Heart left ventricle (tissue), 16 donors: ENCODE results near the gene ZNF536. TPM values are rescaled to one million over a fixed set of nuclear protein-coding genes. Genes with fewer than 3 reads are reported as not detected.

Experiments
- ATAC-seq, 4 donors: fragments of 200-7000 bp; cut with Tn5 transposase; one replicate each; pipeline ENCODE4 v1.9.1; 2020 to 2022; ENCODE audit warnings: moderate library complexity in 4 of 4, mild to moderate bottlenecking in 3 of 4, moderate number of reproducible peaks in 1 of 4
- DNase-seq, 5 donors: peaks; one replicate each; pipeline ENCODE4 v3.0.0-alpha.2; 2020
- H3K27ac ChIP-seq, 12 donors: fragments of 200-600 bp; sonication (generic) in 4 of 12; one replicate each; pipeline versions ENCODE4 v1.5.0 to v1.8.0; 2016 to 2022; ENCODE audit warnings: mild to moderate bottlenecking in 2 of 12
- H3K27me3 ChIP-seq, 9 donors: fragments of 200-600 bp; sonication (generic) in 2 of 9; one replicate each; pipeline versions ENCODE4 v1.5.1 to v1.8.0; 2016 to 2022; ENCODE audit warnings: mild to moderate bottlenecking in 3 of 9
- H3K36me3 ChIP-seq, 9 donors: fragments of 200-600 bp; sonication (generic) in 2 of 9; one replicate each; pipeline versions ENCODE4 v1.5.0 to v1.8.0; 2018 to 2022; ENCODE audit warnings: mild to moderate bottlenecking in 2 of 9
- H3K4me1 ChIP-seq, 12 donors: fragments of 200-600 bp; sonication (generic) in 4 of 12; one replicate each; pipeline versions ENCODE4 v1.5.0 to v1.8.0; 2016 to 2022; ENCODE audit warnings: mild to moderate bottlenecking in 3 of 12
- H3K4me3 ChIP-seq, 12 donors: fragments of 200-600 bp; sonication (generic) in 4 of 12; one replicate each; pipeline versions ENCODE4 v1.5.0 to v1.8.0; 2017 to 2022; ENCODE audit warnings: mild to moderate bottlenecking in 9 of 12, moderate library complexity in 4 of 12
- H3K9me3 ChIP-seq, 12 donors: fragments of 200-600 bp; sonication (generic) in 4 of 12; one replicate each; pipeline versions ENCODE4 v1.5.0 to v1.8.0; 2016 to 2022; ENCODE audit warnings: mild to moderate bottlenecking in 1 of 12
- POLR2A ChIP-seq, 2 donors: fragments of 450-650 bp; IDR thresholded peaks; one replicate each; pipeline ENCODE4 v1.6.1; 2017; ENCODE audit warnings: antibody characterized with exemption in 2 of 2, mild to moderate bottlenecking in 2 of 2, moderate library complexity in 2 of 2
- WGBS, 4 donors: extraction: QIAGEN DNeasy Blood & Tissue Kit in 2 of 4; methylation state at CpG; one replicate each; pipeline versions ENCODE4 v1.1.5 to v1.1.7; 2013 to 2018; 5-methylcytosine and 5-hydroxymethylcytosine counted together
- intact Hi-C, 10 donors: fragments of 100-400 bp; cut with DNase I; formaldehyde crosslinking; loops; one replicate each; pipeline versions ENCODE4 v1.11.1 to v1.14.2; 2022
- polyA plus RNA-seq, 2 donors: library from polyadenylated mRNA; stranded (reverse); fragments of 200-250 nt; gene quantifications; one replicate each; pipeline ENCODE4 v1.2.3, GENCODE V29; 2013
- total RNA-seq, 9 donors: library from RNA; depleted of rRNA in 2 of 9; stranded (reverse); fragments of >200 nt in 2 of 9; fragmentation: NEBNext Ultra II Directional in 3 of 9; extraction: Animal tissue kit (Norgen Biotek cat#: 25700) in 3 of 9; gene quantifications; one replicate each; pipeline versions ENCODE4 v1.1.0 to v1.2.4, GENCODE V29; 2016 to 2023
- TF ChIP-seq, protein P1 (sequence below), 12 donors: fragments of 200-600 bp; sonication (generic) in 4 of 12; IDR thresholded peaks; one replicate each; pipeline versions ENCODE4 v1.5.0 to v1.8.0; 2018 to 2022; ENCODE audit warnings: antibody characterized with exemption in 12 of 12, mild to moderate bottlenecking in 5 of 12
- donor health status: ischemic (EF 13 %, LVEDD 7.1; RV severe dilation, severe dysfunction).
- donor health status: healthy with polysubstance abuse.
- donor health status: DM: no; HTN: yes; CAD: no.
- donor health status: DM: no; HTN: no; CAD: no.
- donor health status: ischemic (EF 25% LVEDD 6.9; RV normal size, moderate dysfunction).
- donor health status: ischemic (EF 25% LVEDD 5.7; RV mildly dilated, moderate dysfunction).
- donor health status: healthy.
- donor health status: DM: yes; HTN: yes; CAD: no.
- donor health status: ischemic (EF 35%, LVEDD 5.7; RV mildly dilated, moderate dysfunction).
- donor health status: nonischemic (EF 11% LVEDD 7.7; RV severe dilation, severe dysfunction).
- donor health status: DM: yes; HTN: yes; CAD: no.
- donor health status: PGD.
- donor health status: ischemic (EF 29% LVEDD 5.4; RV normal size, mild dysfunction).
- donor health status: nonischemic (EF 23%, LVEDD 6.1; RV moderate dilation, normal function).

Gene ZNF536
- total and polyA plus RNA-seq, 11 donors = 0.17 to 10.1 (median 2.0) TPM

- DNase-seq = no peak
Measured at GRCh38 chr19:30363073-30363472, 9.1 kb upstream of the ZNF536 start.

GRCh38 chr19:30364866-30365800, 7.1 kb upstream of the ZNF536 start:
- ATAC-seq (no peak), DNase-seq (no peak)
- H3K9me3 ChIP-seq = no peaks in the 10 kb centered on the region
- no peaks in the 10 kb centered on the region for H3K4me1 ChIP-seq
- H3K27me3 ChIP-seq = peaks cover 0 to 11% (median 4%) of the 10 kb centered on the region in 9 donors
- no peaks in the 10 kb centered on the region for H3K36me3 ChIP-seq
- WGBS, 4 donors = 50 to 62% (median 60%) methylated on average over 10 of the region's 10 CpGs
- TF ChIP-seq, protein P1, sequence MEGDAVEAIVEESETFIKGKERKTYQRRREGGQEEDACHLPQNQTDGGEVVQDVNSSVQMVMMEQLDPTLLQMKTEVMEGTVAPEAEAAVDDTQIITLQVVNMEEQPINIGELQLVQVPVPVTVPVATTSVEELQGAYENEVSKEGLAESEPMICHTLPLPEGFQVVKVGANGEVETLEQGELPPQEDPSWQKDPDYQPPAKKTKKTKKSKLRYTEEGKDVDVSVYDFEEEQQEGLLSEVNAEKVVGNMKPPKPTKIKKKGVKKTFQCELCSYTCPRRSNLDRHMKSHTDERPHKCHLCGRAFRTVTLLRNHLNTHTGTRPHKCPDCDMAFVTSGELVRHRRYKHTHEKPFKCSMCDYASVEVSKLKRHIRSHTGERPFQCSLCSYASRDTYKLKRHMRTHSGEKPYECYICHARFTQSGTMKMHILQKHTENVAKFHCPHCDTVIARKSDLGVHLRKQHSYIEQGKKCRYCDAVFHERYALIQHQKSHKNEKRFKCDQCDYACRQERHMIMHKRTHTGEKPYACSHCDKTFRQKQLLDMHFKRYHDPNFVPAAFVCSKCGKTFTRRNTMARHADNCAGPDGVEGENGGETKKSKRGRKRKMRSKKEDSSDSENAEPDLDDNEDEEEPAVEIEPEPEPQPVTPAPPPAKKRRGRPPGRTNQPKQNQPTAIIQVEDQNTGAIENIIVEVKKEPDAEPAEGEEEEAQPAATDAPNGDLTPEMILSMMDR (IDR thresholded peaks at IDR 0.05) = no peak
- TF ChIP-seq POLR2A (IDR thresholded peaks at IDR 0.05) = no peak
- no peak overlapping the region for H3K27ac ChIP-seq
- H3K4me3 ChIP-seq = no peak overlapping the region
- intact Hi-C loops = no loop called here

More at GRCh38 chr19:30363073-30363472, 9.1 kb upstream of the ZNF536 start:
- H3K36me3 ChIP-seq = no peaks in the 10 kb centered on the region
- H3K9me3 ChIP-seq = no peaks in the 10 kb centered on the region
- no peak overlapping the region for H3K27ac ChIP-seq
- intact Hi-C loops = no loop called here
- H3K27me3 ChIP-seq = peaks cover 0 to 10% (median 3%) of the 10 kb centered on the region in 9 donors
- no peak for TF ChIP-seq POLR2A (IDR thresholded peaks at IDR 0.05)
- TF ChIP-seq, protein P1 (IDR thresholded peaks at IDR 0.05) = no peak
- ATAC-seq = no peak
- H3K4me1 ChIP-seq = no peaks in the 10 kb centered on the region
- WGBS, 4 donors = 91 to 96% (median 92%) methylated on average over 10 to 11 of the region's 11 CpGs
- H3K4me3 ChIP-seq = no peak overlapping the region

DNA sequence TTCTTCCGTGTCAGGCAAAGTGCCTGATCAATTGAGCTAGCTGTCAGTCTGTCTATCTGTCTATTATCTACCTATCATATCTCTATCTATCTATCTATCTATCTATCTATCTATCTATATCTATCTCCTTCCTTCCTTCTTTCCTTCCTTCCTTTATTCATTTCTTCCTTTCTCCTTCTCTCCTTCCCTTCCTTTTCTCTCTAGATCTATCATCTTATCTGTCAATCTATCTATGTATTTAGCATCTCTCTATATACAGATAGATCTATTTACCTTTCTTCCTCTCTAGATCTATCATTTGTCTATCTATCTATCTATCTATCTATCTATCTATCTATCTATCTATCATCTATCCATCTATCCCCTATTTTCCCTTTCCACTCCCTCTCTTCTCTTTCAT, 5.9 kb upstream of the ZNF536 start:
- no peak for TF ChIP-seq POLR2A (IDR thresholded peaks at IDR 0.05)
- Histone ChIP-seq H3K27me3 (peaks cover 0 to 11% (median 0%) of the 10 kb centered on the region in 9 donors), H3K9me3 (no peaks in the 10 kb centered on the region), H3K27ac (no peak overlapping the region), H3K36me3 (no peaks in the 10 kb centered on the region), H3K4me3 (no peak overlapping the region), H3K4me1 (no peaks in the 10 kb centered on the region)
- ATAC-seq (no peak), DNase-seq (no peak)
- intact Hi-C loops = no loop called here
- 0 to 49% (median 38%) methylated on average over 1 of the region's 1 CpG for WGBS, 4 donors

- Histone ChIP-seq H3K27me3 (peaks cover 0 to 14% (median 0%) of the 10 kb centered on the region in 9 donors), H3K9me3 (no peaks in the 10 kb centered on the region), H3K36me3 (no peaks in the 10 kb centered on the region), H3K27ac (no peak overlapping the region), H3K4me1 (no peaks in the 10 kb centered on the region), H3K4me3 (no peak overlapping the region)
- intact Hi-C loops = no loop called here
- no peak for ATAC-seq
- no peak for TF ChIP-seq POLR2A (IDR thresholded peaks at IDR 0.05)
- TF ChIP-seq, protein P1 (IDR thresholded peaks at IDR 0.05) = no peak
- no peak for DNase-seq
- WGBS, 4 donors = 59 to 84% (median 71%) methylated on average over 7 of the region's 7 CpGs
Measured at GRCh38 chr19:30367006-30367405, 5.2 kb upstream of the ZNF536 start.
